NCI-H2227 treated with DMSO at 0.1 percent for 48 hours (cell line): ENCODE measurements around the gene ALX4.

Source experiments
- DNase-seq: peaks from one replicate; lab custom pipeline; 2025; lab: John Stamatoyannopoulos, UW

Gene ALX4

DNA sequence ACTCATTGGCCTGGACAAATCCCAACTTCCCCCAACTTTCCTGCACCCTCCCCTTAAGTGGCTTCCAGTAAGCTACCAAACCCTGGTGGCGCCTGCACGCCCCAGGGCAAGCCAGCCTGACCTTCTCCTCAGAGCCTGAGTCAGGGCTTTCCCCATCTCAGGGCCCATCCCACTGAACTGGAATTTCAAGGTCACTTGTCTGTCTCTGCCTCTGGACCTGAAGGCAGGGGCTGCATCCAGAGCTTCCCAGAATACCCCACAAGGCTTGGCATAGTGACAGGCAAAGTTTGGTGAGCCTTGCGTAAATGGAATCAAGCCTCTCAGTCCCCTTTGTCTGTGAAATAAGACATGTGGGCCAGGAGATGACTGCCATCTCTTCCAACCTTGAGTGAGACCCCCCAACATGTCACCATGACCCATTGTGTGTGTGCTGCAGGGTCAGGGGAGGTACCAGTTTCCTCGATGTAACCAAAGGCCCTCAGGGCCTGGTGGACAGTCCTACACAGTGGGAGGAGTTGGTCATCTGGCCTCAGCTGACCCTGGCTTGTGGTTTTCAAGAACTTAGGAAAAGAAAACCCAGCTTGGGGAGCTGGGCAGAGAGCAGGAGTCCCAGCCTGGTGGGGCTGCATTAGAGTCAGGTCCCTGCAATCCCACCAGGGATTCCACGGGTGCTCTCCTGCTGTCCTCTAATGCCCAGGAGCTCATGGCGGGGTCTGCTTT, 8.9 kb downstream of the ALX4 start:
- no peak for DNase-seq

DNA sequence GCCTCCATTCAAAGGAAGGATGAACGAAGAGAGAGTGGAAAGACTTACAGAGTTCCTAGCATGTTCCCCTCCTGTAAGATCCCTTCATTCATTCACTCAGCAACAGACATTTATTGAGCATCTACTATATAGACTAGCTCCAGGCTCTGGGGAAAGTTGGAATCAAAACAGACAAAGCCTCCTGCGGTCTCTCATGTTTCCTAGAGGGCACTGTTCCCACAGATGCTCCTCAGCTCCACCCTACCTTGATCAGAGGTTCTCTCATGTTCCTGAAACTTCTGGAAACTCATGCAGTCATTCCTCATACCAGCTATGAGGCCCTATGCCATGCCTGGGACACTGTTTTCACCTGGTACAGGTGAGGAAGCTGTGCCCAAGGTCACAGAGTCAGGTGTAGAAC, 11.1 kb downstream of the ALX4 start:
- DNase-seq = no peak

DNA sequence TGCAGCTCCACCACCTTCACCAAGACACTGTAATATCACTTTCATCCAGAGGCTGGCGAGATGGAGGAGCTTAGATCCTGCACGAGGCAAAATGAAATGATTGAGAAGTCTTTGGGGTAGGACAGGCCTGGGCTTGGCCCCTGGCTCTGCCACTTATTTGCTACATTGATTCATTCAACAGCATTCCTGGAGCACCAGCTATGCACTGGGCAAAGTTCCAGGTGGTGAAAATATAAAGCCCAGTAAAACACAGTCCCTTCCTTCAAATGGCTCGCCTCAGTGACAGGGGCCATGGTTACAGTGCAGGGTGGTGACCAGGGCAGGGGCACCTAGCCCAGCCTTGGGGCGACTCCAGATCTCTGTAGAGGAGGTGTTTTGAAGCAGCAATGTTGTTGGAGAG, 19.7 kb downstream of the ALX4 start:
- no peak for DNase-seq

DNA sequence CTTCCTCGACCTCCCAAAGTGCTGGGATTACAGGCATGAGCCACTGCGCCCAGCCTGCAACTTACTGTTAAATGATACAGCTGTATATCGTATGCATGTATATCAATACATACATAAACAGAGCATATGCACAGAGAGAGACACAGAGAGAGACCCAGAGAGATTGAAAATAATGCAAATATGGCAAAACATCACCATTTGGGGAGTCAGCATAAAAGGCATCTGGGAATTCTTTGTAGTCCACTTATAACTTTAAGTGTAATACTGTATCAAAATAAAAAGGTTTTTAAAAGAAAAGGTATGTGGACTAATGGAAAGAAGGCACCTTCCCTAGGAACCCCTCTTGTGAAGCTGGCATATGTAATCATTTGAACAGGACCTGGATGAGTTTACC, 21.8 kb downstream of the ALX4 start:
- DNase-seq = no peak

DNA sequence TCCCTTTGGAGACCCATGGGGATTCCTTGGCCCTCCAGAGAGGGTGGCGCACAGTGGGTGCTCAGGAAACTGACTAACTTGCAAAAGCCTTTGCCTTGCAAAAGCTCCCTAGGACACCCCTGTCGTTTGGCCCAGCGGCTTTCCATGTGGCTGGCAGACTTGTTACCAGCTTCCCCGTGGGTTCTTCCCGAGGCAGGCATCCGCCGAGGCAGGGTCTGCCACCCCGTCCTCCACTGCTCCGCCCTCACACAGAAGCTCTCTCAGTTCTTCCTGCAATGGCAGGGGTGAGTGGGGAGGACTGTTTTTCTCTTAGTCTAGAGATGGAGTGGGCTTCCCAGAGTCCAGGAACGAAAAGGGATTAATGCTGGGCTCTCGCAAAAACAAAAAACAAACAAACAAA, 23.0 kb downstream of the ALX4 start:
- DNase-seq = no peak

DNA sequence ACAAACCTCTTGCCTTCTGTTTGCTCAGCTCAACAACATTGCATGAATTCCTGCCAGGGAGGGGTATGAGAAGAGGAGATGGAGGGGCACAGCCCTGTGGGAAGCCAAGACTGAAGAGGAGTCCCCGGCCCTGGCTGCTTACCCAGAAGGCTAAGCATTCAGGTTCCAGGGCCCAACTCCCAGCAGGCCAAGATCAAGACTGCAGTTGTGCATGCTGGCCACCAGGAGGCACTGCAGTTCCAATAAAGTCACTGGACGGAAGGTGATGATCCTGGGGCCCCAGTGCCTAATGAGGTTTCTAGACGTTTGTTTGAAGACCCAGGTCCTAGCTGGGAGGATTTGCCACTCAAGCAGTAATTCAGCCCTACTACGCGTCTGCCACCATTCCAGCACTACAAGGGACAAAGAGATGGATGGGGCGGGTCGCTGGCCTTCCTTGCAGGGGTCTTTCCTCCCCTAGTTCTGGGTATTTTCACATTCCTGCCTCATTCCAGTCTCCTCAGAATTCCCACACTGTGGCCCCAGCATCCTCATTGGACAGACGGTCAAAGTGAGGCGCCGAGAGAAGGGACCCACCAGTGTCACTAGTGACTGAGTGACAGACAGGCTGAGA, 23.6 kb downstream of the ALX4 start:
- peak; percentile 52 for DNase-seq

DNA sequence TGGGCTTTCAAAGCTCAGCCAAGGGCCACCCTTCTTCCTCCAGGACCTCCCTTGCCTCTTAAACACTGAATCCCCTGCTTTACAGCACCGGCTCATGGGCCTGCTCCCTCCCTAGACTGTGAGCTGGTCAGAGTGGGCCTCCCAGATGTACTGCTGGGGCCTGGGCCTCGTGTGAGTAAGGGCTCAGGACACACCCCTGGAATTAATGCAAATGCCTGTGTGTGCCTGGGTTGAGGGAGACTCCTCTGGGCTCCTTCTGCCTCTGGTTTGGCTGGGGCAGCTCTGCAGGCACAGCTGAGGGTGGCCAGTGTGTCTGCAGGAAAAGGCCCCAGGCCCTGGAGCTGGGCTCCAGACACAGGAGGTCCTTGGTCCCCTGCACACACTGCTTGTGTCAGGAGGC, 24.2 kb downstream of the ALX4 start:
- DNase-seq = no peak

DNA sequence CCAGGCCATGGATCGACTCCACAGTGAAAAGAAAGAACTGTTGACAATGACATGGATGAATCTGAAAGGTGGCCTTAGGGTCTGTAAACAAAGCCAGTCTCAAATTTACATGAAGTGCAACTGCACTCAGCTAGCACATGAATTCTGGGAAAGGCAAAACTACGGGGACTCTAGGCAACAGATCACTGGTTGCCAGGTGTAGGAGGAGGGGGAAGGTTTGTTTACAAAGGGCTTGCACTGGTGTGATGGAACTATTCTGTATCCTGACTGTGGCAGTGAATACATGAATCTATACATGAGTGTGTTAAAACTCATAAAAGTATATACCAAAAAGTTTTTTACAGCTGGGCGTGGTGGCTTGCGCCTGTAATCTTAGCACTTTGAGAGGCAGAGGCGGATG, 27.3 kb downstream of the ALX4 start:
- no peak for DNase-seq

DNA sequence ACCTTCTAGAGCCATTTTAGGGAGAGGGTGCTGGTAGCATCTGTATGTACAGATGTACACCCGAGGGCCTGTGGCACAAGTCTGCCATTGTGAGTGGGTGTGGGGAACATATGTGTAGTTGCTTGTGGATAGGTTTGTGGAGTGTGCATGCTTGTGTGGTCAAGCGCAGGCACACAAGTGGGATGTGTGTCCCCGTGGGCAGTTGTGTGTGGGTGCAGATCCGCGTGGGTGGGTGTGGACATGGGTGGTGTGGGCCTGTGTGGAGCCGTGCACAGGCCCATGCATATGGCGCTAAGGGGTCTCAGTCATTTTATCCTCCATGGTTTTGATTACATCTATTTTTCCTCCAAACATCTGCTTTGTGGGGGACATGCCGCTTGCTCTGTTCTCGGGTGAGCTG, 28.8 kb downstream of the ALX4 start:
- DNase-seq = no peak

DNA sequence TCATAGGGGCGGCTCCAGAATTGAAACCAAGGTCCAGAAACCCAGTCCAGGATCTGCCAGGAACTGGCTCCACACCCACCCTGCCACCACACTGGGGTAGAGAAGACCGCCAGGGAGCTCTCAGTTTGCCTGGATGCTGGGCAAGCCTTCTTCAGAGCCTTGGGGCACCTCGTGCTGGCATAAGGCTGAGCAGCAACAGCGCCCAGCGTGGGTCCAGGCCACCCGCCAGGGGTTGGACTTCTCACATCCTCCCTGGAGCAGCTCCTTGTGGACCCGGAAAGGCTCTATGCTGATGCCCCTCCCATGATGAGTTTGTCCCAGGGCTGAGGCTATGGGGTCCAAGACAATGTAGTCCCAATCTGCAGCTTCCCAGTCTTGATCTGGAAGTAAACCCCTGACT, 29.7 kb downstream of the ALX4 start:
- DNase-seq = no peak

DNA sequence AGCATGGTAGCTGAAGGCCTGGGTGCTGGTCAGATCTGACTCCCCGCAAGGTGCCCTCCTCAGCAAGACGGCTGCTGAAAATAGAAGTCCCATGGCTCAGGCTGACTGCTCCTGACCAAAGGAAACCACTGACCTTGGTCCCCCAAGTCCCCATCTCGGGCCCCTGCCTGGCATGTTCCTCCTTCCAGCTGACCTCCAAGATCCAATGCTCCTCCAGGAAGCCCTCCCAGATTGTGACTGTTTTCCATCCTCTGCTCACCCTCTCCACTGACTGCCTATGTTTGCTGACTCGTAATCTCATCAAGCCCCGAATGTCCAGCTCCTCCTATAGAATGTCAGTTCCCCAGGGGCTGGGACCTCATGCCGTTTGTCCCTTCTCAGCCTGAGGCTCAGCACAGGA, 30.5 kb downstream of the ALX4 start:
- no peak for DNase-seq

DNA sequence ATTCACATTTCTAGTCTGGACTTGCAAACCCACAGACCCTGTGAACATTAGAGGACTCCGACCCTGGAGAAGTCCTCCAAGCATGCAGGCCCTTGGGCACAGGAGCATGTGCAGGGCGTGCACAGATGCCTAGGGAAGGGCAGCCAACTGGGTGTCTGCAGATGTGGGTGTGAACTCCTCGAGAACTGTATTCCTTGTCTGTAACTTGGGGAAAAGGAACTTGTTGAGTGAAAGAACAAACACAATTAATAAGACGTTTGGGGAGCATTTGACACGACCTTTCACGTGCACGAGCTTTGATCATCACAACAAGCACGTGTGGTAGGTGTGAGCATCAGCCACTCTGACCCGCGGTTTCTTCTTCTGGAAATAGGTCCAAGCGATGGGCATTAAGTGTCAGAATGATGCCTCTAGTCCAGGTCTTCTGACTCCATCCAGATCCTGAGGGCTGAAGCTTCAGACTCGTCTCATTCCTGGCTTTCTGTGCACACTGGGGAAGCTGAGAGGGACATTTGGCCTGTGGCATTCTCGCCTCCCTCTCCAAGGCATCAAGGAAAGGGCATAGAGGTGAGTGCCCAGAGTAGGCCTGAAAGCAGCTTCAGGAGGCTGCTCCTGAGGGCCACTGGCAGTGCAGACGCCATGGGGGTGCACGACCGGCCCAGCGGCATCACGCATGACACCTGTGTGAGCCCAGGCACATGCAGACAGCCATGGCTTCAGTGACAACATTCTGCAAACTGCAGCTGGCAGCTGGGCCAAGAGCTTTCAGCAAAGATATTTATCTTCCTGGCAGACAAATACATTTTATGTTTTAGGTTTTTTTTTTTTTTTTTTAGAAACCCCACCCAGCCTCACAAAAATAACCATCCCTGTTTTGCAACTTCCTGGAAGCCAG, 32.5 kb downstream of the ALX4 start:
- no peak for DNase-seq

DNA sequence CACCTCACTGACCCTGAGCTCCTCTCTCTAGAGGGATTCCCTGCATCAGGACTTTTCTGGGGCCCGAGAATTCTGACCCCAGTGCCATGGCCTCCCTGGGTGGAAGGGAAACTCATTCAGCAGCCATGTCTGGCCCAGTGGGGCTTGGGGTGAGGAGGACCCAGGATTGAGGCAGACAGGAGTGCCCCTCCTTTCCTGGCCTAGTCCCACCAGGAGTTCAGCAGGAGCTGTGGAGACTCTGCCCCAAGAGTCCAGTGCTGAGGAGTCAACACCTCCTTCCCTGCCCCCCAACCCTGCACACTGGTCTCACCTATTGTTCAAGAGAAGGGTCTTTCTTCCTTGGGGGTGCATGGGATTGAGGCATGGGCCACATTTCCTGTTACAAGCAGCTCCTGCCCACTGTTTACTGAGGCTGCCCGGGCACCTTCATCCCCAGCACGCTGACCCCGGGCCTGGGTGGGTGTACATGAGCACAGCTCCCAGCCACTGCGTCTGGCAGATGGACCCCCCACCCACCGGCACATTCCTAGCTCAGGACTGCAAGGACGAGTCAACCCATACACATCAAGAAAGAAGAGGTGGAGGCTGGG, 33.9 kb downstream of the ALX4 start:
- DNase-seq = no peak

DNA sequence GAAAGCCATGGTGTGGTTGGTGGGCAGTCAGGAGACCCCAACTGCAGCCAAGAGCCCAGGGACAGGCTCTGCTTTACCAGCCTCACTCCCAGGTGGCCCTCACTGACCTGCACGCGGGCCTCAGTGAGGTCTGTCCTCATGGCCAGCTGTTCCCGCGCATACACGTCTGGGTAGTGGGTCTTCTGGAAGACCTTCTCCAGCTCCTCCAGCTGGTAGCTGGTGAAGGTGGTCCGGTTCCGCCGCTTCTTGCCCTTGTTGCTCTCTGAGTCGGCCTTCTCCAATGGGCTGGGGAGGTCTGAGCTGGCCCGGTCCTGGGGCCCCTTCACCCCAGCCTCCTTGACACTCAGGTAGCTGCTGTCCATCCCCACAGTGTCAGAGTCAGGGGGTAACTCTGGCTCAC, 34.7 kb downstream of the ALX4 start:
- DNase-seq = no peak

DNA sequence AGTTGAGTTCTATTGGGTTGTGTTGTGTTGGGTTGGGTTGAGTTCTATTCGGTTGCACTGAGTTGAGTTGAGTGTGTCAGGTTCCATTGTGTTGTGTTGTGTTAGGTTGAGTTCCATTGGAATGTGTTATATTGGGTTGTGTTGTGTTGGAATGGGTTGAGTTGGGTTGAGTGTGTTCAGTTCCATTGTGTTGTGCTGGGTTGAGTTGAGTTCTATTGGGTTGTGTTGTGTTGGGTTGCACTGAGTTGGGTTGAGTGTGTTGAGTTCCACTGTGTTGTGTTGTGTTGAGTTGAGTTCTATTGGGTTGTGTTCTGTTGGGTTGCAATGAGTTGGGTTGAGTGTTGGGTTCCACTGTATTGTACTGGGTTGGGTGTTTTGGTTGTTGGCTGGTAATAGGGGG, 35.5 kb downstream of the ALX4 start:
- no peak for DNase-seq

DNA sequence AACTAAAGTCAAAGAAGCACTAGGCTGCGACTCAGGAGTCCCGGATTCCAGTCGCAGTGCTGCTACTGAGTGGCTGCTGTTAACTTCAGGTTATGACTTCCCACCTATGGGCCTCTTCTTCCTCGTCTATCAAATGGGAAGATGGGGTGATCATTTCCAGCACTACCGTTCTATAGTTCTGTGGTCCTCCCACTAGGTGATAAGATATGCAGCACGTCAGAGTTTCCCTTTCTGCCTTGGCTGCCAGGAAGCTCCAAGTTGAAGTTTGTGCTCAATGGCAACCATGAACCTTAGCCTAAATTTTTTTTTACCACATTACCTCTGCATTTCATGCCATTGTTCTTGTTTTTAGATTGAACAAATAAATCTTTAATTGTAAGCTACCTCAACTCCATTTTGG, 38.7 kb downstream of the ALX4 start:
- no peak for DNase-seq

DNA sequence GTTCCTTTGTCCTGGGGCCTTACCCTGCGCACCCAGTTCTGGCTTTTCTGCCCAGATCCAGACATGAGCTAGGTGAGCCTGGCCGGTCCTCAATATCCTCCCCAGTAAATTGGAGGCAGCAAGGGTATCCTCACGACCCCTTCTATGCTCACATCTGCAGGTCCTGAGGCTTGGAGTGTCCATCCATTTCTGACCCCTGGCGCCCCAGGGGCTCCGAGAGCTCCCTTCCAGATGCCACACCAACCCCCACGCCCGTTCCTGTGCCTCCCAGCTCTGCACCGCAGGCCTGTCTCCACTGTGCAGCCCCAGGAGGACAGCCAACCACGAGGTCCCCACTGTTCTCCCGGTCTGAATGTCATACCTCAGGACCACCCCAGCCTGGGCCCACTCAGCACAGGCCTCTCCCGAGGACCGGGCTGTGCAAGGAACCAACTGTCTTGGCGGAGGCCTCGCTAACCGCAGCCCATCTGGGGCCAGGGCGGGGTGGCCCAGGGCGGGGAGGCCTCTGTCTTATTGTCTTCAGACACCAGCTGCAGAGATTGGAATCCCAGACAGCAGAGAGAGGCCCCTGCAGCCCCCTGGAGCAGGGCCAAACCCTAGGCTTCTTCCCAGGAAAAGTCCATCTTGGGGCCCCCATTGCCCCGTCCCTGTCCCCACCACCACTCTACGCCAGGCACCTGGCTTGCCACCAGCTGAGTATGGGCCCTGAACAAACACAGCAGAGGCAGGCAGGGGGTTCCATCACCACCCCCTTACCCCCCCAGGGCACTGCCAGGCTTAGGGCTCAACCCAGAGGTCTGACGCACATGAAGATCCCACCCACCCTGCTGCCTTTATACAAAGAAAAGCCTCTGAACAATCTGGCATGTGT, 39.3 kb downstream of the ALX4 start:
- DNase-seq = no peak

DNA sequence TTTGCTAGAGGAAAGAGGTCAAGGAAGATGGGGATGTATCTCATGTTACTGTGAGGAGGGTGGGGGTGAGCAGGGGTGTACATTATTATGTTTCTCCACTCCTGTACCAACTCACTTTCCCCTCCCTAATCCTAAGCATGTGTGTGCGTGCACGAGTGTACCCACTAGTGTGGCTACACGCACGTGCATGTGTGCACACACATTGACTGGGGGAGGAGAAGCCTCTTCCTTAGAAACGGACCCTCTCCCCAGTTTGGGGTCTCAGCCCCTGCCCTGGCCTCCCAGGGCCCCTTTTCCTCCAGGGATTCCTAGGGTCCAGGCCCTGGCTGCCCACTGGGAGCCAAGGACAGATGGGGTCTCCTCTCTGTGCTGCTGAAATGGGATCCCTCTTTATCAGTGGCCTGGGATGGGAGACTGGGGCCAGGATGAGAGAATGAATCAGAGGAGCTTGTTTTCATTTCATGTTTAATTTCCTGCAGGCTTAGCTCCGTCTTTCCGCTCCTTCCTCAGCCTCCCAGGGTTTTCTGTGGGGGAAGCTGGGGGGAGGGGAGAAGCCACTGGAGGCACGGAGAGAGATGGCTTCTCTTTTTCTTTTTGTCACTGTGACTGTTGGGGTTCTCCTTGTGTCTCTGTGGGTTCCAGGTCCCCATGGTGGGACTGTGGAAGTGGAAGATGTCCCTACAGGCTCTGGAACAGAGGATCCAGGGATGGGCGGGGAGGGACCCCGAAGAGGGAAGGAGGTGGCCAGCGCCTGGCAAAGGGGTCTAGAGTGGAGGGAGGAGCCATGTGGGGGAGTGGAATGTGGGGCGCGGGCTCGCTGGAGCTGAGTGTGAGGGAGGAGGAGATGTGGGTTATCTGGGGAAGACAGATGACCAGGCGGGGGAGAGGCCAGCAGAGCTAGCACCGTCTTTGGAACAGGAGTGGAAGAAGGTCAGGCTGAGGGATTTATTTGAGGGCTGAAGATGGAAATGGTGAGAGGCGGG, 40.3 kb downstream of the ALX4 start:
- DNase-seq = no peak

DNA sequence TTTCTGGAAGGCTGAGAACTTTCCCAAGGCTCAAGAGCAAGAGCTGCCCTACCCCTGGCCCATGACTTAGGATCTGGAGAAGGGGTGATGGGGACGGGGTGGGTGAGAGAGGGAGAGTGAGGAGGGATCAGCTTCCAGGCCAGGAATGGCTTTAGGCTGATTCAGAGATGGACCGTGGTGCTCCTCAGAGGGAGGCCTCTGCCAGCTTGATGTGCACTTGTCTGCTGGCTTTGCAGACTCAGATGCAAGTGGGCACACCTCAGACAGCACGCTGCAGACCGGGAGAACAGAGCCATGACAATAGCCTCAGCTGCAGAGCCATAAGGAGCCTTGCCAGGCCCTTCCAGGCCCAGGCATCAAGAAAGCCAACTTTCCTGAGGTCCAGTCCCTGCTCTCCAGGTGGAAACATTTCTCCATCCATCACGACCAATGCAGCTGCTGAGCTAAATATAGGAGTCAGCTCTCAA, 41.3 kb downstream of the ALX4 start:
- no peak for DNase-seq
